A549 (cell line): ENCODE data around the gene TIPARP.

Source experiments
- CTCF ChIP-seq: fragments of >200 bp; sonication (Bioruptor Twin); formaldehyde crosslinking; IDR thresholded peaks from 3 replicates; pipeline ENCODE4 v1.5.1; 2016
- FOXS1 ChIP-seq: fragments of 250-450 bp; sonication (Bioruptor Pico); IDR thresholded peaks from 2 replicates; pipeline ENCODE4 v1.5.0; 2020; ENCODE audit warnings: mild to moderate bottlenecking, moderate library complexity
- POLR2A ChIP-seq: IDR thresholded peaks from 2 replicates; pipeline ENCODE4 v1.6.1; 2012; ENCODE audit warnings: mild to moderate bottlenecking, low read length
- USF2 ChIP-seq: fragments of 450-650 bp; IDR thresholded peaks from 2 replicates; pipeline ENCODE4 v1.6.1; 2014; ENCODE audit warnings: antibody characterized with exemption

GRCh38 chr3:156632601-156633000 lies 41.8 kb upstream of the TIPARP start:
- TF ChIP-seq USF2 (no peak), POLR2A (no peak), CTCF (no peak), FOXS1 (CRISPR knock-in tag) (no peak)
